Naive B cell (primary cell): Measurements from ENCODE around the gene DLX5. TPM values are rescaled to one million over a fixed set of nuclear protein-coding genes. Genes with fewer than 3 reads are reported as not detected.

ENCODE experiments used
- ATAC-seq, 2 donors: fragments of 150-1000 bp; cut with Tn5 transposase; 2 replicates each; pipeline ENCODE4 v1.10.0; 2021; ENCODE audit warnings: low read depth in 2 of 2, mild to moderate bottlenecking in 2 of 2, moderate library complexity in 2 of 2
- DNase-seq: peaks from one replicate; pipeline ENCODE4 v3.0.0; 2022
- H3K27ac Mint-ChIP-seq, 6 donors: one replicate each; pipeline ENCODE4 v1.8.0; 2020 to 2022; ENCODE audit warnings: mild to moderate bottlenecking in 6 of 6, mixed read lengths in 6 of 6, moderate library complexity in 5 of 6, inconsistent platforms in 2 of 6
- H3K27me3 Mint-ChIP-seq, 3 donors: one replicate each; pipeline ENCODE4 v1.8.0; 2021 to 2022; ENCODE audit warnings: mixed read lengths in 3 of 3, mild to moderate bottlenecking in 1 of 3
- H3K36me3 Mint-ChIP-seq, 2 donors: one replicate each; pipeline ENCODE4 v1.8.0; 2020 to 2022; ENCODE audit warnings: mixed read lengths in 2 of 2, inconsistent platforms in 1 of 2, mild to moderate bottlenecking in 1 of 2
- H3K4me1 Mint-ChIP-seq, 3 donors: one replicate each; pipeline ENCODE4 v1.8.0; 2020 to 2022; ENCODE audit warnings: mixed read lengths in 3 of 3, inconsistent platforms in 1 of 3, mild to moderate bottlenecking in 1 of 3, moderate library complexity in 1 of 3
- H3K4me3 Mint-ChIP-seq, 8 donors: one replicate each; pipeline ENCODE4 v1.8.0; 2020 to 2022; ENCODE audit warnings: mild to moderate bottlenecking in 8 of 8, mixed read lengths in 8 of 8, moderate library complexity in 8 of 8, inconsistent platforms in 2 of 8
- H3K9me3 Mint-ChIP-seq, 7 donors: one replicate each; pipeline ENCODE4 v1.8.0; 2020 to 2022; ENCODE audit warnings: mixed read lengths in 7 of 7, mild to moderate bottlenecking in 5 of 7, inconsistent platforms in 2 of 7, moderate library complexity in 1 of 7
- polyA plus RNA-seq, 6 donors: library from polyadenylated mRNA; unstranded; fragments of 300-500 nt; fragmentation: Illumina TruSeq; gene quantifications; one replicate each; pipeline ENCODE4 v1.2.3, GENCODE V29; 2021; ENCODE audit warnings: low read depth in 6 of 6

The DLX5 gene
- polyA plus RNA-seq, 6 donors from 2014 or later, result not detected

DNA sequence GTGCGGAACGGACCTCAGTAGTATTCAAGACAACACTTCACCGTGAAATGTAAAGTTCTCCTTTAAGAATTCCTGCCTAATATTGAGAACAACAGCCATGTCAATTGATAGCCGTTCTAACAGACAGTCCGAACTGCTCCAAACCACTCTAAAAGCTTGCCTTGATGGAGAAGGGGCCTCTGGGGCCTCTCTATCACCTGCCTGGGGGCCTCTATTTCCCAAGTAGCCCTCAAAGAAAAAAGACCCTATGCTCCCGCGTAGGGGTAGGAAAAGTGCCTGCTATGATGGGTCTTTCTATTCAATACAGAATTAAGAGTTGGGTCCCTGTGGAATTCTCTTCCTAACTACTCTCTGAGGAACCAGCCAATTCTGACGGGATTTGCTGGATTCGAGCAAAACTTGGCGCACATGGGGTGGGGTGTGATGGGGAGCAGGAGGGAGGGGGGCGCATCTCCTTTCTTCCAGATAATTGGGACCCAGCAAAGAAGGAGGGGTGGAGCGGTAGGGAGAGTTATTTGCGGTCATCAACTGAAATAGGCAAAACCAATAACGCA is 27.6 kb downstream of the DLX5 start:
- H3K4me3 Mint-ChIP-seq, result no peak overlapping the region
- DNase-seq, result no peak
- H3K9me3 Mint-ChIP-seq, result peaks cover 0 to 34% (median 17%) of the 10 kb centered on the region in 7 donors
- H3K36me3 Mint-ChIP-seq, result peaks cover 6 to 24% of the 10 kb centered on the region in 2 donors
- peak overlapping the region in 2 of 6 donors; percentile 44 to 75 for H3K27ac Mint-ChIP-seq
- peaks cover 82 to 100% (median 100%) of the 10 kb centered on the region in 3 donors for H3K27me3 Mint-ChIP-seq
- no peak for ATAC-seq
- H3K4me1 Mint-ChIP-seq, result peaks cover 0 to 12% (median 8%) of the 10 kb centered on the region in 3 donors

- H3K4me1 Mint-ChIP-seq, result peaks cover 0 to 14% (median 10%) of the 10 kb centered on the region in 3 donors
- peaks cover 0 to 41% (median 17%) of the 10 kb centered on the region in 7 donors for H3K9me3 Mint-ChIP-seq
- DNase-seq, result no peak
- ATAC-seq, result no peak
- peaks cover 82 to 100% (median 100%) of the 10 kb centered on the region in 3 donors for H3K27me3 Mint-ChIP-seq
- peaks cover 6 to 24% of the 10 kb centered on the region in 2 donors for H3K36me3 Mint-ChIP-seq
- peak overlapping the region in 2 of 6 donors; percentile 75 to 76 for H3K27ac Mint-ChIP-seq
- no peak overlapping the region for H3K4me3 Mint-ChIP-seq
Observed at GRCh38 chr7:96996111-96996957, 28.3 kb downstream of the DLX5 start.

- H3K27me3 Mint-ChIP-seq, result peaks cover 78 to 98% (median 96%) of the 10 kb centered on the region in 3 donors
- DNase-seq (no peak), ATAC-seq (no peak)
- H3K4me3 Mint-ChIP-seq, result no peak overlapping the region
- peak overlapping the region in 1 of 6 donors; percentile 82 for H3K27ac Mint-ChIP-seq
- peaks cover 0 to 14% (median 10%) of the 10 kb centered on the region in 3 donors for H3K4me1 Mint-ChIP-seq
- H3K9me3 Mint-ChIP-seq, result peaks cover 0 to 39% (median 17%) of the 10 kb centered on the region in 7 donors
- peaks cover 6 to 24% of the 10 kb centered on the region in 2 donors for H3K36me3 Mint-ChIP-seq
Observed at GRCh38 chr7:96995406-96996110, 29.1 kb downstream of the DLX5 start.

- Mint-ChIP-seq H3K9me3 (peaks cover 0 to 35% (median 17%) of the 10 kb centered on the region in 7 donors), H3K4me3 (no peak overlapping the region), H3K4me1 (peaks cover 4 to 14% (median 10%) of the 10 kb centered on the region in 3 donors), H3K27ac (no peak overlapping the region), H3K36me3 (peaks cover 3 to 34% of the 10 kb centered on the region in 2 donors), H3K27me3 (peaks cover 79 to 98% (median 94%) of the 10 kb centered on the region in 3 donors)
- DNase-seq (no peak), ATAC-seq (no peak)
Observed at GRCh38 chr7:96993980-96994379, 30.7 kb downstream of the DLX5 start.

GRCh38 chr7:96993094-96993865 is 31.4 kb downstream of the DLX5 start:
- peaks cover 4 to 14% (median 10%) of the 10 kb centered on the region in 3 donors for H3K4me1 Mint-ChIP-seq
- peak overlapping the region in 1 of 8 donors; percentile 16 for H3K4me3 Mint-ChIP-seq
- H3K9me3 Mint-ChIP-seq, result peaks cover 0 to 35% (median 17%) of the 10 kb centered on the region in 7 donors
- DNase-seq (no peak), ATAC-seq (no peak)
- H3K27me3 Mint-ChIP-seq, result peaks cover 82 to 98% (median 92%) of the 10 kb centered on the region in 3 donors
- H3K27ac Mint-ChIP-seq, result no peak overlapping the region
- H3K36me3 Mint-ChIP-seq, result peaks cover 3 to 34% of the 10 kb centered on the region in 2 donors

DNA sequence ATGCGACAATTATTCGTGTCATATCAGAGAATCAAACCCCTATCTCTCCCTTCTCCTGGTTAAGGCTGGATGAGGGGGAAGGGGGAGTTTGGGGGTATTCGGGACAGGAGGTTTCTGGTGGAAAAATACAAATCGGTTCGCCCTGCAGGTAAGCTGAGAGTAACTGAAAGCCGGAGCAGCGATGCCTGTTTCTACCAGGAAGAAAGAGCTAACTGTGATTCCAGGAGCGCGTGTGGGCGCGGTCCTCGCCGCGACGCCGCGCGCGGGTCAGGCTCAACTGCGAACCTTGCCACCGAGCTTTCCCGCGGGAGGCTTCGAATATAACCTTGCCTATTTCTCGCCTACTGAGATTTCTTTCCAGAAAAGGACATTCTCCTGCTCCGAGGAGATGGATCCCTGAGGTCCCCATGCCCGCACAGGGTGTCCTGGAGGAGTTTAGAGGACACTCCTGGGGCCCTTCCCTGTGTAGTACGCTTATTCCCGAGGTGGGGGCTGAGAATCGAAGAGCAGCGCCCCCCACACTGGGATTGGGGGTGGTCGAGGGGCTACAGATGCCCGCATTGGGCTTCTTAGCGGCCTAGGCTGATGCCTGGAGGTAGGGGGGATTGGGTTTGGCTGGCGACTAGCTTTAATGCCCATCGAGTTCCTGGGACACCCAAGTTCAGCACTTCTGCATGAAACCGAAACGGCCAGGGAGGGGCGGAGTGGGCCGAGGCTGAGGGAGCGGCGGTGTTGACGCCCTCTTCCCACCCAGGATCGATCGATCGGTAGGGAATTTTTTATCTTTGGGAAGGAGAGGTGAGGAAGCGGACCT is 32.2 kb downstream of the DLX5 start:
- Mint-ChIP-seq H3K27me3 (peaks cover 80 to 98% (median 89%) of the 10 kb centered on the region in 3 donors), H3K4me3 (no peak overlapping the region), H3K27ac (no peak overlapping the region), H3K9me3 (peaks cover 0 to 35% (median 17%) of the 10 kb centered on the region in 7 donors), H3K36me3 (peaks cover 3 to 34% of the 10 kb centered on the region in 2 donors), H3K4me1 (peaks cover 4 to 14% (median 10%) of the 10 kb centered on the region in 3 donors)
- ATAC-seq, result no peak
- DNase-seq, result no peak

DNA sequence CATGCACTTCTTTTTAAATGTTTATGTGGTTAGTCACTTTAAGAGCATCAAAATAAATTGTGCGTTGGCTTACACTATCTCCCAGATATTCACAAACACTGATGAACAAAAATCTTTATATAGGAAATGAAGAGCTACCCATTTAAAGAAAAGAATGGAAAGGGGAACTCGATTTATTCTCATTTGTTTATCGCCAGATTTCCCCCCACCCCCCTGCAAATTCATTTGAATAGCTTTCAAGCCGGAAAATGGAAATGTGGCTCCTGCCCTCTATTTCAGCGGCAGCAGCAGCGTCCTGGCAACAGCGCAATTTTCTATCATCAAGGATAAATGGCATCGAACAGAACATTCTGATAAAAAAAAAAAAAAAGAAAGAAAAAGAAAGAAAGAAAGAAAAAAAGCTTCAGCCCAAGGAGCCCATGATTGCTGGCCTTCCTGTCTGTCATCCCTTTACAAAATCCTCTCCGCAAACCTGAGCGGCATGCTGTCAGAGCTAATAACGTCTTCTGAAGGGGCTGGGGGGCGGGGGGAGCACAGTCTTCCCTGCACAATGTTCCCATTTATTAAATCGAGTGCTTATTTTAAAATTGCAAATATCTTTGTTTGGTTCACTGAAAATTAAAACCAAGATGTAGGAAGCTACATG is 33.0 kb downstream of the DLX5 start:
- Mint-ChIP-seq H3K27ac (no peak overlapping the region), H3K27me3 (peaks cover 80 to 98% (median 88%) of the 10 kb centered on the region in 3 donors), H3K36me3 (peaks cover 3 to 29% of the 10 kb centered on the region in 2 donors), H3K4me1 (peaks cover 4 to 14% (median 10%) of the 10 kb centered on the region in 3 donors), H3K9me3 (peaks cover 0 to 35% (median 17%) of the 10 kb centered on the region in 7 donors), H3K4me3 (peak overlapping the region in 1 of 8 donors; percentile 44)
- DNase-seq, result no peak
- ATAC-seq, result no peak

GRCh38 chr7:96989859-96990317 is 34.7 kb downstream of the DLX5 start:
- Mint-ChIP-seq H3K4me3 (no peak overlapping the region), H3K27ac (no peak overlapping the region), H3K4me1 (peaks cover 4 to 14% (median 10%) of the 10 kb centered on the region in 3 donors), H3K36me3 (peaks cover 3 to 25% of the 10 kb centered on the region in 2 donors), H3K9me3 (peaks cover 0 to 30% (median 17%) of the 10 kb centered on the region in 7 donors), H3K27me3 (peaks cover 76 to 91% (median 84%) of the 10 kb centered on the region in 3 donors)
- no peak for ATAC-seq
- DNase-seq, result no peak

- H3K27ac Mint-ChIP-seq, result peak overlapping the region in 1 of 6 donors; percentile 29
- peaks cover 3 to 25% of the 10 kb centered on the region in 2 donors for H3K36me3 Mint-ChIP-seq
Observed at GRCh38 chr7:96989241-96989858, 35.3 kb downstream of the DLX5 start.

GRCh38 chr7:96987719-96988118 is 36.9 kb downstream of the DLX5 start:
- ATAC-seq, result no peak
- Mint-ChIP-seq H3K9me3 (peaks cover 0 to 14% (median 4%) of the 10 kb centered on the region in 7 donors), H3K36me3 (peaks cover 3 to 14% of the 10 kb centered on the region in 2 donors), H3K4me3 (no peak overlapping the region), H3K4me1 (peaks cover 4 to 9% (median 6%) of the 10 kb centered on the region in 3 donors), H3K27ac (no peak overlapping the region), H3K27me3 (peaks cover 68 to 77% (median 69%) of the 10 kb centered on the region in 3 donors)
- DNase-seq, result no peak

More at GRCh38 chr7:96989241-96989858, 35.3 kb downstream of the DLX5 start:
- Mint-ChIP-seq H3K27me3 (peaks cover 71 to 86% (median 83%) of the 10 kb centered on the region in 3 donors), H3K9me3 (peaks cover 0 to 26% (median 13%) of the 10 kb centered on the region in 7 donors), H3K4me3 (no peak overlapping the region), H3K4me1 (peaks cover 4 to 14% (median 10%) of the 10 kb centered on the region in 3 donors)
- DNase-seq (no peak), ATAC-seq (no peak)

DNA sequence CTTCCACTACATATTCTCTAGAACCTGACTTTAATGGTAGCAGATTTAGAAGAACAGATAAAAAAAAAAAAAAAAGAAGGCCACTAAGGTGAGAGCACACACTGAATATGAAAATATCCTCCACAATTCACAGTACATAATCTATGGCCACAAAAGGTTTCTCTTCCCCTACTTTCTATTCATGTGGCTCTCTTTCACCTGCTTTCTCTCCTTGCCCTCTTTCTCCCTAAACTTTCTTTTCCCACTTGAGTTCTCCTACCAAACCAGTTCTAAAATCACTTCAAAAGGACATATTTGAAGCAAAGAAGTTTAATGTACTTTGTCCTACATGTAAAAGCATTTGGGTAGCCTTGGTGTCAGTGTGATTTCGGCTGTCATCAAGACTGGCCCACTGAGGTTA is 37.7 kb downstream of the DLX5 start:
- DNase-seq (no peak), ATAC-seq (no peak)
- peaks cover 3 to 10% of the 10 kb centered on the region in 2 donors for H3K36me3 Mint-ChIP-seq
- H3K27ac Mint-ChIP-seq, result no peak overlapping the region
- H3K27me3 Mint-ChIP-seq, result peaks cover 62 to 69% (median 63%) of the 10 kb centered on the region in 3 donors
- H3K4me3 Mint-ChIP-seq, result no peak overlapping the region
- H3K9me3 Mint-ChIP-seq, result peaks cover 0 to 12% (median 2%) of the 10 kb centered on the region in 7 donors
- peaks cover under 1 to 4% (median 2%) of the 10 kb centered on the region in 3 donors for H3K4me1 Mint-ChIP-seq
